Lower leg skin (tissue), 3 donors: ENCODE data around the gene NRM.

Experiments used
- CTCF ChIP-seq, 3 donors: fragments of 450-650 bp; IDR thresholded peaks; one replicate each; pipeline ENCODE4 v1.5.1; 2016; ENCODE audit warnings: antibody characterized with exemption in 3 of 3, mild to moderate bottlenecking in 3 of 3, moderate library complexity in 2 of 3
- POLR2A ChIP-seq, 2 donors: fragments of 450-650 bp; IDR thresholded peaks; one replicate each; pipeline ENCODE4 v1.6.1; 2016 to 2017; ENCODE audit warnings: antibody characterized with exemption in 2 of 2, mild to moderate bottlenecking in 1 of 2, moderate library complexity in 1 of 2

- no peak for TF ChIP-seq CTCF (IDR thresholded peaks at IDR 0.05)
- no peak for TF ChIP-seq POLR2A (IDR thresholded peaks at IDR 0.05)
These were observed 30.0 kb upstream of the NRM start for GRCh38 chr6:30720738-30721197.
